Endothelial cell of umbilical vein (primary cell): ENCODE data around the gene ACSS2.

Experiments
- EZH2 ChIP-seq: IDR thresholded peaks from 2 replicates; pipeline ENCODE4 v1.6.1; 2012; ENCODE audit warnings: borderline replicate concordance, low read depth, mild to moderate bottlenecking, moderate library complexity, low read length, inconsistent platforms; ENCODE audit not compliant: severe bottlenecking
- GATA2 ChIP-seq: IDR thresholded peaks from 2 replicates; pipeline ENCODE4 v1.7.0; 2011; ENCODE audit warnings: low read depth, mild to moderate bottlenecking, moderate library complexity, mixed read lengths, low read length; ENCODE audit not compliant: insufficient read length, insufficient read depth
- JUN ChIP-seq: IDR thresholded peaks from 2 replicates; pipeline ENCODE4 v1.6.1; 2011; ENCODE audit warnings: borderline replicate concordance, low read depth; ENCODE audit not compliant: insufficient read length, insufficient read depth
- MYC ChIP-seq: IDR thresholded peaks from one replicate; pipeline ENCODE4 v1.6.1; 2011; ENCODE audit warnings: mild to moderate bottlenecking, low read depth, low read length
- POLR2A ChIP-seq: IDR thresholded peaks from 2 replicates; pipeline ENCODE4 v1.6.1; 2012; ENCODE audit warnings: low read depth, mild to moderate bottlenecking, control low read depth, low read length
- POLR2AphosphoS5 ChIP-seq: IDR thresholded peaks from 2 replicates; pipeline ENCODE4 v1.6.1; 2012; ENCODE audit warnings: low read depth, mild to moderate bottlenecking, control low read depth, low read length, moderate library complexity; ENCODE audit not compliant: insufficient read depth
- TF ChIP-seq, protein P1 (sequence below), 2 donors: IDR thresholded peaks; 1 replicate in 1 of 2; 2 replicates in 1 of 2; pipeline ENCODE4 v1.5.1; 2011; ENCODE audit warnings: low read length in 2 of 2, mild to moderate bottlenecking in 2 of 2, moderate library complexity in 2 of 2, control low read depth in 1 of 2, inconsistent platforms in 1 of 2, low read depth in 1 of 2; ENCODE audit not compliant: insufficient read depth in 1 of 2; ENCODE audit errors: extremely low read depth in 1 of 2
- TF ChIP-seq, protein P2 (sequence below): IDR thresholded peaks from 2 replicates; pipeline ENCODE4 v1.6.1; 2011; ENCODE audit not compliant: insufficient read depth, insufficient read length

DNA sequence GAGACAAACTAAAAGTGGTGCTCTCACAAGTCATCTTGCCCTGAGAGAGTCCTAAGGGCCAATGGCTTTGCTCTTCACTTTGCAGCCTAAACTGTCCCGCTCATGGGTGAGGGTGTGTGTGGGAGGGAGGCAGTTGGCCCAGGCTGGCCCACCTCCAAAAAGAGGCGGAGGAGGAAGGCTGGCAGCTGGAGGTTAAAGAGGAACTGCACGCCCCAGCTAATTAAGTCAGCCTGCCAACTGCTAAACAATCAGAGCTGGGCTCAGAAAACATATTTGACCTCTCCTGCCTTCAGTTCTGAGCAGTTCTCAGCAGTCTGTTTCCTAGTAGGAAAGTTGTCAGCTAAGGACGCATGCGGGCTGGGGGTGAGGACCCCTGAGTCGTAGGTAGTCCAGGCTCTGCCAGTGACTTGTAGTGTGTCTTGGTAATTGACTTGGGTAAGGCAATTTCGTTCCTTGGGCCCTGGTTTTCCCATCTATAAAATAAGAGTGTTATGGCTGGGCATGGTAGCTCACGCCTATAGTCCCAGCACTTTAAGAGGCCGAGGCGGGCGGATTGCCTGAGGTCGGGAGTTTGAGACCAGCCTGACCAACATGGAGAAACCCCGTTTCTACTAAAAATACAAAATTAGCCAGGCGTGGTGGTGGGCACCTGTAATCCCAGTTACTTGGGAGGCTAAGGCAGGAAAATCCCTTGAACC is 62.2 kb downstream of the ACSS2 start:
- TF ChIP-seq, protein P1, sequence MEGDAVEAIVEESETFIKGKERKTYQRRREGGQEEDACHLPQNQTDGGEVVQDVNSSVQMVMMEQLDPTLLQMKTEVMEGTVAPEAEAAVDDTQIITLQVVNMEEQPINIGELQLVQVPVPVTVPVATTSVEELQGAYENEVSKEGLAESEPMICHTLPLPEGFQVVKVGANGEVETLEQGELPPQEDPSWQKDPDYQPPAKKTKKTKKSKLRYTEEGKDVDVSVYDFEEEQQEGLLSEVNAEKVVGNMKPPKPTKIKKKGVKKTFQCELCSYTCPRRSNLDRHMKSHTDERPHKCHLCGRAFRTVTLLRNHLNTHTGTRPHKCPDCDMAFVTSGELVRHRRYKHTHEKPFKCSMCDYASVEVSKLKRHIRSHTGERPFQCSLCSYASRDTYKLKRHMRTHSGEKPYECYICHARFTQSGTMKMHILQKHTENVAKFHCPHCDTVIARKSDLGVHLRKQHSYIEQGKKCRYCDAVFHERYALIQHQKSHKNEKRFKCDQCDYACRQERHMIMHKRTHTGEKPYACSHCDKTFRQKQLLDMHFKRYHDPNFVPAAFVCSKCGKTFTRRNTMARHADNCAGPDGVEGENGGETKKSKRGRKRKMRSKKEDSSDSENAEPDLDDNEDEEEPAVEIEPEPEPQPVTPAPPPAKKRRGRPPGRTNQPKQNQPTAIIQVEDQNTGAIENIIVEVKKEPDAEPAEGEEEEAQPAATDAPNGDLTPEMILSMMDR (IDR thresholded peaks at IDR 0.05; ENCODE audit: extremely low read depth in 1 of 2, insufficient read depth in 1 of 2, low read depth in 1 of 2, low read length in 2 of 2) = no peak
- no peak for TF ChIP-seq JUN
- TF ChIP-seq EZH2 = no peak
- no peak for TF ChIP-seq POLR2A
- TF ChIP-seq, protein P2, sequence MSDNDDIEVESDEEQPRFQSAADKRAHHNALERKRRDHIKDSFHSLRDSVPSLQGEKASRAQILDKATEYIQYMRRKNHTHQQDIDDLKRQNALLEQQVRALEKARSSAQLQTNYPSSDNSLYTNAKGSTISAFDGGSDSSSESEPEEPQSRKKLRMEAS = no peak
- TF ChIP-seq MYC = no peak
- TF ChIP-seq POLR2AphosphoS5 = no peak
- TF ChIP-seq GATA2 = no peak
